Measurements from ENCODE around the gene COL5A1. TPM values are rescaled to one million over a fixed set of nuclear protein-coding genes. Genes with fewer than 3 reads are reported as not detected.
"Not testable (repeated sequence)": the region's sequence is repeated elsewhere in the genome, so short reads cannot be mapped to it uniquely, and the experiment has no call there.

COL5A1 gene
- total RNA-seq, 1 experiment from 2014 or later = 5.4 TPM

GRCh38 chr9:134847752-134848432 lies 206.3 kb downstream of the COL5A1 start:
- DNase-seq (ENCODE audit: low read depth) = no peak

GRCh38 chr9:134848504-134848903 lies 206.9 kb downstream of the COL5A1 start:
- DNase-seq (ENCODE audit: low read depth) = no peak

GRCh38 chr9:134850611-134851010 lies 209.0 kb downstream of the COL5A1 start:
- DNase-seq (ENCODE audit: low read depth) = no peak

GRCh38 chr9:134851020-134851419 lies 209.4 kb downstream of the COL5A1 start:
- no peak for DNase-seq (ENCODE audit: low read depth)

DNA sequence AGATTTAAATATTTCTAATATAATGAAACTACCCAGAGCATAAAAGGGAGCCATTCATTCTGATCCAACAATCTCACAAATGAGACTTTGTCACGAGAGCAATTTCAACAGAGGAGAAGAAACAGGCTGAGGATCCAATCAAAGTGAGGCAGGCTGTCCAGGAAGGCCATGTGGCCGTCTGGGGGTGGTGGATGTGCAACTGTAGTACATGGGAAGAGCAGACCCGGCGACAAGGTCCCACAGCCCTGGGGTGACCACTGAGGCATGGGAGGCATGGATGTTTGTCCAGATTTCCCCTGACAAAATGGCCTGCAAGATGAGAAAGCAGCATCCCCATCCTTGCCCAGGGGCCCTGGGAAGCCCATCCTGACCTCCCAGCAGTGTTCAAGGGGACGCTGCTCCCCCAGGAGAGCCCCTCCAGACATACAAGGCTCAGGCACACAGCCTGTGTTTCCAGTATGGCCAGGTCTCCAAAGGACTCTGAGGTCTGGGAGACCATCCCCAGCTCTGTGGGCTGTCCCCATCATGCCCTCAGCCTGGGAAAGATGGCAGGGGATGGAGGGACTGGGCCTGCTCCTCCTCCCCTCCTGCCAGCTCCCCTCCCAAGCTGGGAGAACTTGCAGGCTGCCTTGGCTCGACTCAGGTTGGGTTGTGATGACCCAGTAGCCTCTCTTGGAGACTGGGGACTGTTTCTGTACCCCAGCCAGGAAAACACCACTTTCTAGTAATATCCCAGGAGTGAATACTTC lies 211.5 kb downstream of the COL5A1 start:
- DNase-seq (ENCODE audit: low read depth) = no peak

DNA sequence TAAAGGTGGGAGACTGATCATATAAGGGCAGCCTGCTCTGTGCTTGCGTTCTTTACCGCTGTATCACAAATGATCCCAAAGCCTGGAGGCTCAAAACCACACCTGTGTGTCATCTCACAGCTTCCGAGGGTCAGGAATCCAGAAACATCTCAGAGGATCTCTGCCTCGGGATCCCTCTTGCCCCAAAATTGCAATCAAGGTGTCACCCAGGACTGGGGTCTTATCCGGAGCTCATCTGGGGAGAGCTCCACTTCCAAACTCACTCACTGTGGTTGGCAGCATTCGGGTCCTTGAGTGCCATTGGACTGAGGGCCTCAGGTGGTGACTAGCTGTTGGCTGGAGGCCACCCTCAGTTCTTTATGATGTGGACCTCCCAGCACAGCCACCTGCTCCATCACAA lies 212.3 kb downstream of the COL5A1 start:
- no peak for DNase-seq (ENCODE audit: low read depth)

- no peak for DNase-seq (ENCODE audit: low read depth)
Observed at GRCh38 chr9:134854541-134854981, 213.0 kb downstream of the COL5A1 start.

DNA sequence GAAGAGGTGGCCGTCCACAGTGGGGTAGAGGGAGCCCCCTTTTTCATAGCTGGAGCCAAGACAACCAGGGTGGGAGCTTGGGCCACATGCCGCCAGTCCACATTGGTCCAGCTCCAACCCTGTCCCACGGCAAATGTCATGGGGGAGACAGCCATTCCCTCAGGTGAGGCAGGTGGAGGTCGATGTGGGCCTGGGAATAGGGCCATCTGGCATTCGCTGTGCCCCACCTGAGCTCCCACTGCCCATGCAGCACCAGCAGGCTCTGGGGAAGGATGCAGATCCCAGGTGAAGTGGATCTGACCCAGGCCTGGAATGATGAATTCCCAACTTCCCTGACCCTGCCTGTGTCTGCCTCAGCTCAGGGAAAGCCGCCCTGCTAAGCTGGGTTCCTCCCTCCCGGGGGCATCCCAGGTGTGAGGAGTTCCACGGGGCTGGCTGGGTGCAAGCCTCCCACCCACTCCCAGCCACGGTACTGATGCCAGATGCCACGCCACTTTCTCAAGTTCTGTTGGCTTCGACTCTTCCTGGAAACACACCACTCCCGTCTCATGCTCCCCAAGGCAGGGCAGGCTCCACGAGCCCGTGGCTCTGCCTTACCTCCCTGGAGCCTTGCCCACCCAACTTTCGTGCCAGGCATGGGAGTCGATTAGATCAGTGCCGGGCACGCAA lies 213.8 kb downstream of the COL5A1 start:
- no peak for DNase-seq (ENCODE audit: low read depth)

DNA sequence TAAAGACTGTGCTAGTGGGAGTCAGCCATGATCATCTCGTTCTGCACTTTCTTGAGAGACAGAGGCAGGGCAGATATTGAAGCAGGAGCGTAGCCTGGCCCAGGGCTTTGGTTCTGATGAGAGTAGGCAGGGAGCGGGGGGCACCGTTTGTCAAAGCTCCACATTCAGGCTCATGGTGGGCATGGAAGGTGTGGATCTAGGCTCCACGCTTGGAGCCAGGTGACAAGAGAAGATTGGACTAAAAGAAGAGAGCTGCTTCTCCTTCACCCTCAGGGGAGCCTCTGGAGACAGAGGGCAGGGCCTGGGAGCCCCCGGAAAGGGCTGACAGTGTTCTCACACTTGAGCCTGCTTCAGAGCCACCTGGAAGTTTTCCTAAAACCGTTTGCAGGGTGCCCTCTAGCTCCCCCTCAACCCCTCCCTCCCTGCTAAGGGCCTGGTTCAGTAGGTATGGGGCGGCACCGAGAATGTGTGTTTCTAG lies 214.3 kb downstream of the COL5A1 start:
- DNase-seq (ENCODE audit: low read depth) = no peak

GRCh38 chr9:134857451-134857850 lies 215.8 kb downstream of the COL5A1 start:
- DNase-seq (ENCODE audit: low read depth) = not testable (repeated sequence)

GRCh38 chr9:134858051-134858841 lies 216.6 kb downstream of the COL5A1 start:
- DNase-seq (ENCODE audit: low read depth) = peak; percentile 82

DNA sequence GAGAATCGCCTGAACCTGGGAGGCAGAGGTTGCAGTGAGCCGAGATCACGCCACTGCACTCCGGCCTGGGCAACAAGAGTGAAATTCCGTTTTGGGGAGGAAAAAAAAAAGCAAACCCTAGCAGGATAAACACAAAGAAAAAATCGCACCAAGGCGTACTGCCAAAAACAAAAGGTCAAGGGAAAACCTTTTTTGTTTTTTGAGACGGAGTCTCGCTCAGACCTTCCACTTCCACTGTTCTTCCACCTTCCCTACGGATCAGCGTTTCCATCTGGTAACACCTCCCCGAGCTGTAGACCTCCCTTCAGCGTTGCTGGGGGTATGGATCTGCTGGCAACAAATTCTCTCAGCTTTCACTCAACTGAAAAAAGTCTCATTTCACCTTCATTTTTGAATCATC lies 218.9 kb downstream of the COL5A1 start:
- no peak for DNase-seq (ENCODE audit: low read depth)

- DNase-seq (ENCODE audit: low read depth) = no peak
Observed at GRCh38 chr9:134861595-134862334, 220.2 kb downstream of the COL5A1 start.

GRCh38 chr9:134863306-134863902 lies 221.8 kb downstream of the COL5A1 start:
- no peak for DNase-seq (ENCODE audit: low read depth)

GRCh38 chr9:134863941-134864820 lies 222.6 kb downstream of the COL5A1 start:
- no peak for DNase-seq (ENCODE audit: low read depth)

- DNase-seq (ENCODE audit: low read depth) = no peak
Observed at GRCh38 chr9:134864821-134865190, 223.2 kb downstream of the COL5A1 start.

- DNase-seq (ENCODE audit: low read depth) = no peak
Observed at GRCh38 chr9:134867917-134868750, 226.5 kb downstream of the COL5A1 start.

Measured in HT1080 (cell line).